ENCODE results near the gene AMBRA1. TPM values are rescaled to one million over a fixed set of nuclear protein-coding genes. Genes with fewer than 3 reads are reported as not detected.

Gene AMBRA1
- total RNA-seq, 1 donor from 2014 or later, result 45.8 TPM

GRCh38 chr11:46478196-46478595 is 115.6 kb downstream of the AMBRA1 start:
- Mint-ChIP-seq H3K27ac (ENCODE audit: unreplicated experiment) (no peak overlapping the region), H3K4me1 (no peaks in the 10 kb centered on the region)

DNA sequence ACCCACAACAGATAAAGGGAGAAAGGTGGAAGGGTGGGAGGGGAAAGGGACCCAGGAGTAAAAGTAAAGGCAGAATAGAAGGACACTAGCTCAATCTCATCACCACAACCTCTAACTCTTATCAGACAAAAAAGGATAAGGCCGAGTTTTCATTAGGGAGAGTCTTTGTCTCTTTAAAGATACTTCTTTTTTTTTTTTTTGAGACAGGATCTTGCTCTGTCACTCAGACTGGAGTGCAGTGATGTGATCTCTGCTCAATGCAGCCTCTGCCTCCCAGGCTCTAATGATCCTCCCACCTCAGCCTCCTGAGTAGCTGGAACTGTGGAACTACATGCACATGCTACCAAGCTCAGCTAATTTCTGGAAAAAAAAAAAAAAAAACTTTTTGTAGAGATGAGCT is 116.7 kb downstream of the AMBRA1 start:
- TF ChIP-seq, protein P1, sequence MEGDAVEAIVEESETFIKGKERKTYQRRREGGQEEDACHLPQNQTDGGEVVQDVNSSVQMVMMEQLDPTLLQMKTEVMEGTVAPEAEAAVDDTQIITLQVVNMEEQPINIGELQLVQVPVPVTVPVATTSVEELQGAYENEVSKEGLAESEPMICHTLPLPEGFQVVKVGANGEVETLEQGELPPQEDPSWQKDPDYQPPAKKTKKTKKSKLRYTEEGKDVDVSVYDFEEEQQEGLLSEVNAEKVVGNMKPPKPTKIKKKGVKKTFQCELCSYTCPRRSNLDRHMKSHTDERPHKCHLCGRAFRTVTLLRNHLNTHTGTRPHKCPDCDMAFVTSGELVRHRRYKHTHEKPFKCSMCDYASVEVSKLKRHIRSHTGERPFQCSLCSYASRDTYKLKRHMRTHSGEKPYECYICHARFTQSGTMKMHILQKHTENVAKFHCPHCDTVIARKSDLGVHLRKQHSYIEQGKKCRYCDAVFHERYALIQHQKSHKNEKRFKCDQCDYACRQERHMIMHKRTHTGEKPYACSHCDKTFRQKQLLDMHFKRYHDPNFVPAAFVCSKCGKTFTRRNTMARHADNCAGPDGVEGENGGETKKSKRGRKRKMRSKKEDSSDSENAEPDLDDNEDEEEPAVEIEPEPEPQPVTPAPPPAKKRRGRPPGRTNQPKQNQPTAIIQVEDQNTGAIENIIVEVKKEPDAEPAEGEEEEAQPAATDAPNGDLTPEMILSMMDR (conservative IDR thresholded peaks at IDR 0.05), result no peak
- no peak overlapping the region for H3K27ac Mint-ChIP-seq (ENCODE audit: unreplicated experiment)

More at GRCh38 chr11:46478196-46478595, 115.6 kb downstream of the AMBRA1 start:
- TF ChIP-seq, protein P1 (conservative IDR thresholded peaks at IDR 0.05), result no peak
- Mint-ChIP-seq H3K4me3 (no peak overlapping the region), H3K27me3 (ENCODE audit: low read depth) (no peaks in the 10 kb centered on the region), H3K9me3 (no peaks in the 10 kb centered on the region), H3K36me3 (ENCODE audit: low read depth) (no peaks in the 10 kb centered on the region)
- DNase-seq (ENCODE audit: low read depth, low spot score), result no peak

DNA sequence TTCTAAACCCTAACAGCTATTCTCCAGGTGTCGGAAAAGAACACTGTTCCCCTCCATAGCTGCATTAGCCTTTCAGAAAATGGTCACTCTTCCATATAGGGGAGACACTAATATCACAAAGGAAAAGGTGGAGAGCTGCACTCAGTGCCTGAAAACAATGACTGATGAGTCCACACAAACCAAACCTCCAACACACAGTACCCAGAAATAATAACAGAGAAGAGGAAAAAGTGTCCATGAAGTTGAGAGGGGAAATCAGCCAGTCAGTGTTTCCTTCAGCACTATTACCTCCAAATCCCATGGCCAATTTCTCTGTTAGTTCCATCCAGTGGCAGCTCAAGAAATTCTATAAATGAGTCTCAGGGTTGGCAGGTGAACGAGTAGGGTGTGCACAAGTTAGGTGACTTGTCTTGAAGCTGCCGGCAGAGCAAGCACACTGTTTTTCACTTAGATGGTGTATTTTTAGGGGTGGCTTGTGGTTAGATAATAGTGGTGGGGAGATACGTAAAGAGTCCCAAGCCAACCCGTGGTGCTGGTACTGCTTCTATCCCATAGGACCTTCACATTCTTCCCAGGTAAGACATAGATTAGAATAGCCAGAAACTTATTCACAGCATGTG is 117.8 kb downstream of the AMBRA1 start:
- no peaks in the 10 kb centered on the region for H3K4me1 Mint-ChIP-seq
- TF ChIP-seq, protein P1 (conservative IDR thresholded peaks at IDR 0.05), result no peak
- no peaks in the 10 kb centered on the region for H3K27me3 Mint-ChIP-seq (ENCODE audit: low read depth)
- H3K4me3 Mint-ChIP-seq, result no peak overlapping the region
- no peak for DNase-seq (ENCODE audit: low read depth, low spot score)
- no peaks in the 10 kb centered on the region for H3K36me3 Mint-ChIP-seq (ENCODE audit: low read depth)
- no peaks in the 10 kb centered on the region for H3K9me3 Mint-ChIP-seq
- no peak overlapping the region for H3K27ac Mint-ChIP-seq (ENCODE audit: unreplicated experiment)

More for the DNA sequence above, 116.7 kb downstream of the AMBRA1 start:
- H3K9me3 Mint-ChIP-seq, result no peaks in the 10 kb centered on the region
- no peak for DNase-seq (ENCODE audit: low read depth, low spot score)
- no peaks in the 10 kb centered on the region for H3K4me1 Mint-ChIP-seq
- no peak overlapping the region for H3K4me3 Mint-ChIP-seq
- H3K27me3 Mint-ChIP-seq (ENCODE audit: low read depth), result no peaks in the 10 kb centered on the region
- H3K36me3 Mint-ChIP-seq (ENCODE audit: low read depth), result no peaks in the 10 kb centered on the region

DNA sequence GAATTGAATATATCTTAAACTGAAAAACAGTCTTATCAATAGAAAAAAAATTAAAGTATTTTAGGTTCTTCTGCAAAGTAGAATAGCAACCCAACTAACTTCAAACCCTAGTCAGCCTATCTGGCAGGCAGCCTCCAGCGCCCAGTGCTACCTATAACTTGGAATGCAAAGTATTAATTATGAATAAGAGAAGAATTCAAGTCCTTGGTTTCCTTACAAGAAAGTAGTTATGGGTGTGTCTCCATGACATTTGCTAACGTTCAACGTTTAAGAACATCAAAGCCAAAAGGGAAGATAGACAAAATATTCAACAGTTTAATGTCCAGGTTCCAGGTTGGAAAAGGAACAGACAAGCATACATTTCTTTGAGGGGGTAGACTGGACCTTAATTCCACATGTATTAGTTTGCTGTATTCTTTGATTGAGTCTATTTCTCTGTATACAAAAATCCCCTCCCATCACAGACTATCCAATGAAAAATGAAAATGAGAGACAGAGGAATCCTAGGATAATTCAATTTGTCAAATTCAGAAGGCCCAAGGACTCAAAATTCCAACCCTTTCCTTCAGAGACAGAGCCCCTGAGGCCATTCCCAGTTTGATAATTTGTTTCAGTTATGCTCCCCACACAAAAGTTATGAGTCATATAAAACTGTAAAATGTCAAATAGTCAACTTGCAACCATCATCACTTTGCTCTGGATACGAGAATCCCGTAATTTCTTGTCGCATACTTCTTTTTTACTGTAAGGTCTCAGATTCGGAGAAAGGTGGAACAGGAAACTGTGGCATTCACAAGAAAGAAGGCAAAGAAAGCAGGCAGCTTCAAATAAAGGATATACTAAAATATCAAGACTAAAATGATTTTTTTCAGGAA is 118.5 kb downstream of the AMBRA1 start:
- no peaks in the 10 kb centered on the region for H3K9me3 Mint-ChIP-seq

GRCh38 chr11:46472662-46472994 is 121.2 kb downstream of the AMBRA1 start:
- H3K4me1 Mint-ChIP-seq, result no peaks in the 10 kb centered on the region
- no peaks in the 10 kb centered on the region for H3K36me3 Mint-ChIP-seq (ENCODE audit: low read depth)
- H3K9me3 Mint-ChIP-seq, result no peaks in the 10 kb centered on the region
- DNase-seq (ENCODE audit: low read depth, low spot score), result no peak
- TF ChIP-seq, protein P1 (conservative IDR thresholded peaks at IDR 0.05), result no peak
- no peak overlapping the region for H3K4me3 Mint-ChIP-seq
- no peaks in the 10 kb centered on the region for H3K27me3 Mint-ChIP-seq (ENCODE audit: low read depth)
- H3K27ac Mint-ChIP-seq (ENCODE audit: unreplicated experiment), result no peak overlapping the region

More for the DNA sequence above, 118.5 kb downstream of the AMBRA1 start:
- no peak overlapping the region for H3K27ac Mint-ChIP-seq (ENCODE audit: unreplicated experiment)
- H3K4me3 Mint-ChIP-seq, result no peak overlapping the region
- H3K36me3 Mint-ChIP-seq (ENCODE audit: low read depth), result no peaks in the 10 kb centered on the region
- no peaks in the 10 kb centered on the region for H3K27me3 Mint-ChIP-seq (ENCODE audit: low read depth)
- DNase-seq (ENCODE audit: low read depth, low spot score), result no peak
- no peaks in the 10 kb centered on the region for H3K4me1 Mint-ChIP-seq
- TF ChIP-seq, protein P1 (conservative IDR thresholded peaks at IDR 0.05), result no peak

Measured in neural crest cell (in vitro differentiated cells).